ENCODE measurements around the gene ELMO1.

The ELMO1 gene

DNA sequence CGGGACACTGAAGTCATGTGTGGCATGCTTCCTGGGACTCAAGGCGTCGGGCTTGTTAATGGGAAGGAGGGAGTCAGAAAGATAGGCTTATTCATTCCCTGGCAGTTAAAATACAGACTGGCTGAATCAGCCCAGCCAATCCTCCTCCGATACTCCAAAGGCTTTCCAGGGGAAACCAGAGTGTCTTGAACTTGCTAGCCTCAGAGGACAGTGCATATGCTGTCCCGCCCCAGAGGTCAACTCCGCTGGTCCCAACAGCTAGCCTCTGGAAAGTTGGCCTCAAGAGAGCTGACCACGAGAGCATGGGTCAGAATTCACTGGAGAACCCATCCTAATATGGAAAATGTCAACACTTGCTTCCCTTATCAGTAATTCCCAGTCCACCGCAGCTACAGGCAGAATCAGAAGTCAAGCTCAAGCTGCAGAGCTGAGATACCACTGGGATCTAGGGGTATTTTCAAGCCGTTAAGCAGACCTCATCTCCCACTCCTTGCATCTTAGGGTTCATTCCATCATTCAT lies 43.0 kb downstream of the ELMO1 start:
- DNase-seq: peak; percentile 84

DNA sequence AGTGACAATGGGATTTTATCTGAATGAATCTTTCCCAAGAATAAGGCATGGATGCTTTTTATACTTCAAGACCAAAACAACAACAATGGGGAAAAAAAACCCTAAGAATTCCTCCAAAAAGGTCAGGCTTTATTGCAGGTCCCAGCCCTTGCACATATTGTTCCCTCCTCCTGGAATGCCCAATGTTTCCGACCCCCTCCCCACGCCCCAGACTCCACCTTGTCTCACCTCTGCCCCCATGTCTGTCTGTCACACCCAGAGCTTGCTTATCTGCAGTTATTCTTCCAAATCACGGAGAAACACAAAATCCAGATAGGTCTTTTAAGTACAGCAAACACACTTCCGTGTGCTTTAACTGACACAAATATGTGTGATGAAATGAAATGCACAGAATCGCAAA lies 43.5 kb downstream of the ELMO1 start:
- DNase-seq: no peak

DNA sequence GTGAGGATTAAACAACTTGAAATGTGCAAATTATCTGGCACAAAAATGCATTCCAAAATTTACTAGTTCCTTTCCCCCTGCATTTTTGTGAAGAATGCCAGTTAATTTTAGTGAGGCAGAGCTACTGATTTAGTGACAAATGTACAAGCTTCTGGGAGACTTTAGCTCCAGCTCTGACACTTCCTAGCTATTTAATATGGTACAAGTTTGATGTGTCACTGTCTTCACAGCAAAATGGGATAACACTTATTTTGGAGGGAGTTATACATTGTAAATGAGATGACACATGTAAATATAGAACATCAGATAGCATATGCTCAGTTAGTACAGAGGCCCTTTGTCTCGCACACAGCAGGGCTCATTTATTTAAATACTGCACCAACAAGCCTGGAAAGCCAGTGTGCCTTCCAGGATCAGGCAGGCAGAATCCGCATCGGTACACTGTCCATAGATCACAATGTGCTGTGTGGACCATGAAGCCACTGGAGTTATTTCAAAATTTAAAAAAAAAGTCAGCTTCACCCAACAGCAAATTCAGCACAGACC lies 48.7 kb downstream of the ELMO1 start:
- no peak for DNase-seq

DNA sequence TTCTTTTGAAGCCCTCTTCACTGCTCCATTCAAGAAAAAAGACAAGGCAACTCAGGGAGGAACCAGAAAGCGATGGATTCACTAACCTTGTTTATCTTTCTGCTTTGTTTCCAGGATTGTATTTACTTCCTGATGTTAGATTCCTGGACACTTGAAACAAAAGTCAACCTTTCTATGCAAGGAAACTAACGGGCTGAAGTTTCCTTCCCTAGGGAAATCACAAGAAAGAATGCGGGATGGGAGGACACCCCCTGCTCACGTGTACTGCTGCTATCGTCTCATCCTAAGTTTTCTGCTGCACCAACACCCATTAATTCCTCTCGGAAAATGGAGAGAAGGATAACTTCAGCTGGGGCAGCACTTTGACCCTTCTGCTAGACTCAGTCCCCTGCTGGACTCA lies 50.3 kb downstream of the ELMO1 start:
- no peak for DNase-seq

DNA sequence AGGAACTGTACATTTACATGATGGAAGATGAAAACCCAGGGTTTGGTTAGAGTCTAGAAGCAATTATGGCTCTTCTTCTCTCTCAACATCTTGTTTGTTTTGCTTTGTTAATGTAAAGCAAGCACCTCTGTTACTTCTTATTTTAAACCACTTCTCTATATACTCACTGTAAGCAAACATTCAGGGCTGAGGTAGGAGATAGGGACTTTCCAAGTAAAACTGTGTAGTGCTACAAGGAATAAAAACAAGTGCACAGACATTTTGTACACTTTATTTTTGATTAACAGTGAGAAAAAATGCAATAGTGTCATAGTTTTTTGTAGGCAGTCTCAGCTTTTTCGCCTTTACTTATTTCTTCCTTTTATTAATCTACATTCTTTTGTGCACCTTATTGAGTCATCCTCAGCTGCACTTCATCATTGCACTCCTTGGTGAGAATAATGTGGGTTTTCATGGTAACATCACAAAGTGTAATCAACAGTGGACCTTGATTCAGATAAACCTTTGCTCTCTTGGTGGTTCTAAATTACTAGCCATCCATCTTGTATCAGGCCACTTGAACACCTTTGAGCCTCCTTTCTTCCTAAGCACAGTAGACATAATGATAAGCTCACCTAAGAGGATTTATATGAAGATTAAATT lies 52.9 kb downstream of the ELMO1 start:
- no peak for DNase-seq

DNA sequence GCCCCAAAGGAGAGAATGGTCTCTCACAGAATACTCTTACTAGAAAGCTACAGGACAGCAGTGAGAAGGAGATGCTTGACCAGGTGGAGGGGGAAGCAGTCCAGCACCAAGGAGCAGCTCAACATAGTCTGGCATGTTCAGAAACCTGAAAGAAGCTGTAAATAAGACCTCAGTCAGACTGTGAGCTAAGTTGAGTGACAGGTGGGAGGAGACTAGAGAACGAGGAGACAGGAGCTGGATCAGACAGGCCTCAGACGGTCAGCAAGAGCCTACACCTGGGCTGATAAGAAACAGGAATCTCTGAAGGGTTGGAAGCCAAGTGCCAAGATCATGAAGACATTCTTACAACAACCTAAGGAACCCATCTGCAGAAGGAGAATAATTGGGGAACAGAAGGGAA lies 54.5 kb downstream of the ELMO1 start:
- no peak for DNase-seq

DNA sequence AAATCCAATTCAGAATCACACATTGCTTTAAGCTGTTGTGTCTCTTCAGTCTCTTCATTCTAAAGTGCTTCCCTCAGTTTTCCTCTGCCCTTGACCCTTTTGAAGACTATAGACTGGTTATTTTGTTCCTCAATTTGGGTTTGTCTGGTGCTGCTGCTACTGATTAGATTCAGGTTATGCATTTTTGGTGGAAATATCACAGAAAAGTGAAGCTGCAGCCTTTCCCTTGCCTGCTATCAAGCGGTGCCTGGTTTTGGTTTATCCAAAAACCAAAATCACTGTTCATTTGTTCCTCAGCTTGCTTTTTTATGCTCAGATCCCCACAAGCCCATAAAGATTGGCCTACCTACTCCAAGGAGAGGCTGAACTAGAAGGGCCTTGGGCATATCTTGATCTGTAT lies 55.2 kb downstream of the ELMO1 start:
- DNase-seq: no peak

DNA sequence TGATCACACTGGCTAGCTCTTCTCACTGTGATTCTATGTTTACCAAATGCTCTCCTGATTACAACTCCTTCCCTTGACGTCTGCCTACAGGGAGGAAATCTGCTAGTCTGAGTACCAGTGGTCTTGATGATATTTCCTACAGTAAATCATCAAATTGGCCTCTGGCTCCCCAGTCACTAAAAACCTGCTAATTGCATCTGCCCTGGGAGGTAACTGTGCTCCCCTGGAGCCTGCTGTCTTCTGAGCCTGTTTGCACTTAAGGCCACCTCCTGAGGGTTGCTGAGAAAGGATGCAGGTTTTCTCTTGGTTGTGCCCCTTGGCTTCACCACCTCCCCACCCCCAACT lies 56.0 kb downstream of the ELMO1 start:
- no peak for DNase-seq

DNA sequence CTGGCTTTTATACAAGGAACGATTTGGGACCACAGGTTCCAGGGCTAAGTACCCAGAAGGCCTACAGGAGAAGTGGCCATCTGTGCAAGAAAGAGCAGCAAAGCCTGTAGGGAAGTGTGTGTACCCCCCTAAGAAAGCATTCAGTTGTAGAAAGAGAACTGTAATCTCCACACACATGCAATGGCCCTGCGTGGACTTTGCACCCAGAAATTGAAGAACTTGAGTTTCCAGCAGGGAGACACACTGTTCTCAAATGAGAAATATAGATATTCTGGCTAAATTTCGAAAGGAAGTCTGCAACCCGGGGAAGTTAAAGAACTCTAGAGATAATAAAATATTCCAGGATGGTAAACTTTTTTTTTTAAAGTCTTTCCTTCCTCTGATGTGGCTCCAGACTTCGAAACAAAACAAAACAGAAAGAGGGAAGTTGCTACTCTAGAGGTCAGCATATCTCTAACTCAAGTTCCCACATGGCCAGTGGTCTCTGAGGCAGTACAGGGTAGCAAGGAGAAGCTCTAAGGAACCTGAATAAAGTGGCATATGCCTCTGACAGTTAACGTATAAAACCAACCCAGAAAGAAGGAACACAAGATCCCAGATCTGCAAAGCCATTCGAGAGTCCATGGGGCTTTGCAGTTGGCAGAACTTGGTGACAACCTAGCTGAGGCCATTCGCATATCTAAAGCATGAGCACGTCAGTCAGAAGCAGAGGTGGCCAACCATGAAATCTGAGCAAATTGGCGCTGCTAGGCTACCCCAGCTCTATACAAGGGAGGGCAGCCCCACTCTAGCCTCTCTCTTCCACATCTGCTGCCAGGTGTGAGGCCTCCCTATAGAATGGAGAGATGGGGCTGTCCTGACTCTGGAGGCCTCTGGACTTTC lies 56.6 kb downstream of the ELMO1 start:
- peak; percentile 47 for DNase-seq

DNA sequence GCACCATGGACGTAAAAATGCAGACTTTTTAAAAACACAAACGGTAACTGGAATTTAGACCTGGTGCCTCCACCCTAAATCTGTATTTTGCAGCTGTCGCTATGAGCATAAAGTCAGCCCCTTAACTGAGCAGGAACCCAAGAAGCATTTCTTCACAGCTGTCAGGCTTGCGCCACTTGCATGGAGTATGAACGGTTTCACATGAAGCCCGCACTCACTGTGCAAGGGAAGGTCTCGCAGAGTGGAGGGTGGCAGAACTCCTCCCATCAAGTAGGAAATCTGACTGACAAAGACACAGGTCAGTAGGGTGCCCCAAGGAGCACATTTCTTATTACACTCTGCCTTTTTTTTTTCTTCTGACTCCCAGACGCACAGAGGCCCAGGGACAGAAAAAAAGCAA lies 58.5 kb downstream of the ELMO1 start:
- DNase-seq: no peak

DNA sequence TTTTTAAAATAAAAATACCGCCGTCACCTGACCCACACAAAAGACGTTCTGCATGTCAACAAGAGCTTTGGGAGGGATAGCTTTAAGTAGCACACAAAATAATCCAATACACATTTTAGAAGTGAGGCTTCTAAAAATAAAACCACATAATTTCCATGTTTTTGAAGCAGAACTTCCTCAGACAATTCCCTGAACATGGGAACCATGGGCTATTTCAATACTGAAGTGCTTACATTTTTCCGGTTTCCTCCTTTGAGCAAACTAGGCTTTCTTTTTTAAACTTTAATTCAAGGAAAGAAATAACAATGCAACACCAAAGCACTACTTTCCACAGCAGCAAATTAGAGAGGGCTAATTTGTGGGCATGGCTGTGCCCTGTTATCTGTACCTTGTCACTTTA lies 59.9 kb downstream of the ELMO1 start:
- DNase-seq: no peak

DNA sequence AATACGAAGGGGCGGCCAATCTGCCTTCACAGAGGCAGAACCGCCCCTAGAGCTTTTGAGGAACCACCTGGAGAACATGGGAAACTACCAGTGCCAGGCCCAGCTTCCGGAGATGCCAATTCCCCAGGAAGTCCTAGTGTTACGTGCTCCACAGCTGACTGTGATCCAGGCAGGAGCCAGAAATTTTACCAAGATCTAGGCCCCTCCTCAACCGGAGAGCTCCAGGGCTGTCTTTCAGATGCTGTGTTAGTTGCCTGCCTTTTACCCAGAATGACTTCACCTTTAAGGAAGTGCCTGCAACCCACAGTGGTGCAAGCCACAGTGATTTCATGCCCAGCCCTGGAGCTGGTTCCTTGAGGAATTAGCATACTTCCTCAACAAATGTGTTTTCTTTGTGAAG lies 62.9 kb downstream of the ELMO1 start:
- no peak for DNase-seq

DNA sequence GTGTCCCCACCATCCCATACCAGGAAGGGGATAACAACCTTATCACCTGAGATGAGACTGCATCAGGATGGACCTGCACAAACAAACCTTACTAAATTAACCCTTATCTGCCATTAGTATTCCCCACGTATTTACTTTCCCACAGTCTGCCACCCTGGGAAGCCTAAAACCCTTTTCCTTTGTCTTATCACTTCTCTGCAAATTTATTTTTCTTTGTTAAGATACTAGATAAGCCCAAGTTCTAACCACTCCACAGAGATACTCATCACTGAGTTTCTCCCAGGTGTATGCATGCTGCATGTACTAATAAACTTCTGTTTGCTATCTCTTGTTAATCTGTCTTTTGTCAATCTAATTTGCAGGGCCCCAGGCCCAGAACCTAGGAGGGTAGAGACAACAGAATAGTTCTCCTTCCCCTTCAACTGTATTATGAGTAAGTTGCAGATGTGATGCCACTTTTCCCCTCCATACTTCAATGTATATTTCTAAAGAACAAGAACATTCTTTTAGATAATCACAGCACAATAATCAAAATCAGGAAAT lies 66.0 kb downstream of the ELMO1 start:
- no peak for DNase-seq

DNA sequence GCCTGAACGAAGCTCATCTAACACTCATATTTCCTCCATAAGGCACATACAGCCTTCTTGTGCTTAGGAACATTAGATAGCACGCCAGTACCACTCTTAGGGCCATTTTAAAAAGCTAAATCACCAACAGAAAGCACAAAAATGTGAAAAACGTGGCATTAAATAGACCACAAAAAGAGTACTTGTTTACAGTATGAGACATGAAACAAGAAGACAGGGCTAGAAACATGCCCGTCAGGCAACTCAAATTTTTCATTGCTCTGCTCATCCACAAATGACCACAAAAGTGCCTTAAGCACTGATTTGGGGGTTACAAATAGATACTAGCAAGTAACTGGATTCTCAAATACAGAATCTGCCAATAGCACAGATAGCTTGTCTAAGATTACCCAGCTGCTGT lies 67.8 kb downstream of the ELMO1 start:
- DNase-seq: no peak

DNA sequence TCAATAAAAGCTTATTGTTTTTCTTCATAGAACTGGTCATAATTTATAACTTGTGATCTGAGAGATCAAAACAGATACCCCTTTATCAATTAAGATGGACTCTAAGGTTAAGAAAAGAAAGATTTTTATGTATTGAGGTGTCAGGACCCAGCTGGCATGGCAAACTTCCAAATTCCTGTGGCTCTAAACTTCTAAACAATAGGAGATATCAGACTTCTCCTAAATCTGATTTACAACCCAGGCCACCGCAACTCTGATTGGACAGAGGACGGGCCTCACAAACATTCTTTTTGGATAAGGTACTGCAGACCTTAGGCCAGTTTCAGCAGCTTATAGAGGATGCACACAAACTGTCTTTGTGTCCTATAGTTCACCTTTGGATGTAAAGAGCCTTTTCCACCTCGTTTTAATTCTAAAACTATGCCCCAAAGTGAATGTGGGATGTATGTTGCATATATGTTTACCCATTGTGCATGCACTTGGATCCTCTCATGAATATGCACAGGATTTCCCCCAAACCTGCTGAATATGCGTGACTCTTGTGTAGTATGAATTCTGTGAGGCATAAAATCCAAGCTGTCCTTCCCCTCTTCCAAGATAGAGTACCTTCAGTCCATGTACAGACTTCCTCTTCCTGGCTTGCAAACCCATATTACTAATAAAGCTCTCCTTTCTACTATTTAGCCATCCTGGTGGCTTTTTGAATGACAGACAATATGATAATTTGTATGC lies 69.0 kb downstream of the ELMO1 start:
- no peak for DNase-seq

DNA sequence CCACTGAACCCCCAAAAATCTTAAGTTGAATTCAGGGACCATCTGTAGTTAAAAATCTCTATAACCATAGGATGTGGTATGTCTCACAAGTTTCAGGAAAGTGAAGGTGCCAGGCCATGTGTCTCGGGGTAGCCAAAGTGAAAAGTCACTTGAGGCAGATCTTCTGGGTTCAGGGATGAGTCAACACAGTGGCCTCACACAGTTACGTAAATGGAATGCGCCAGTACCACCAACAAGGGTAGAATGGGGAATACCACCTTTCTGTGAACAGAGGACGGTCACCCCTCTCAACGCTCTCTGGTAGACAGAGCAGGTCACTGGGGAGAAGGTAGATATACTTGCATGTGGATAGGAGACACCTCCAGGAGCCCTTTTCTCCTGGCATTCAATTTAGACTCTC lies 71.4 kb downstream of the ELMO1 start:
- DNase-seq: no peak

DNA sequence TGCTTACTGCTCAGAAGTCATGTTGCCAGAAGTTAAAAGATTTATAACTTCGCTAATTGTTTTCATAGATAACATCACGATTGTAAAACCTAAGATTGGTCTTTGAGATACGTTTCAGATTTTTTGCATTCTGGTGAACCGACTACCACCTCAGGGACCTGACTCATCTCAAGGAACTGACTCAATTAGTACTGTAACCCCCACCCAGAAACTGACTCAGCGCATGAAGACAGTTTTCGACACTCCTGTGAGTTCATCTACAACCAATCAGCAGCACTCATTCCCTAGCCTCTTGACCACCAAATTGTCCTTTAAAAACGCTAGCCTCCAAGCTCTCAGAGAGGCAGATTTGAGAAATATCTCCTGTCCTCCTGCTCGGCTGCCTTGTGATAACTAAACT lies 72.3 kb downstream of the ELMO1 start:
- DNase-seq: no peak

DNA sequence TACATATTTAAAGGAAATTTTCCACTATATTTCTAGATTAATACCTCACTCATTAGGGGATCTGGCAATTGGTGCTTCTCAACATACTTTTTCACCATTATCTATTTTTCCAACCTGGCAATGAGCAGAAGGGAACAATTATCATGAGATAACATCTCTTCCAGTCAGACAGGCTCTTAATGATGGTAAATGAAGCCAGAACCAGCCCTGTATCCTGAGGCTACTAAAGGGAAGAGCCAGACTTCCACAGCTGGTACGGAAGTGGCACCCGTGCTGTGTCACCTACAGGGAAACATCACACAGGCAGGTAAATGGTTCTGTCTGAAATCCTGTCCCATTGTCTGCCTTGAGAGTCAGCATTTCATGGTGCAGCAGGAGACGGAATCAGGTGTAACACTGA lies 75.9 kb downstream of the ELMO1 start:
- DNase-seq: no peak

DNA sequence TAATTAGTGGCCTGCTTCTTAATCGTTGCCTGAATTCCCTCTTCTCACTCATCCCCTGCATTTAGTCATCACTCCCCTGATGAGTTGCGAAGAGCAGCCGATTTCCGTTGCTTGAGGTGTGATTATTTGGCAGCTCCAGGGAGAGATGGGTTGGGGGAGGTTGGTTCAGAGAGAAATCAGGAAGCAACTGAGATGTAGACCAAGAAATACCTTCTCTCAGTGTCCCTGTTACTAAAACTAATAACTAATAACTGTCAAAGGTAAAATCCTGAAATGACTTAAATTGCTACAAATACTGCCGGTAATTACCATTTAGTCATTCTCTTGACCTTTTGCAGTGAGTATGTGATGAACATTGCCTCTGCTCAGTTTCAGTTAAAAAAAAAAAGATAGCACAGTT lies 76.9 kb downstream of the ELMO1 start:
- no peak for DNase-seq

DNA sequence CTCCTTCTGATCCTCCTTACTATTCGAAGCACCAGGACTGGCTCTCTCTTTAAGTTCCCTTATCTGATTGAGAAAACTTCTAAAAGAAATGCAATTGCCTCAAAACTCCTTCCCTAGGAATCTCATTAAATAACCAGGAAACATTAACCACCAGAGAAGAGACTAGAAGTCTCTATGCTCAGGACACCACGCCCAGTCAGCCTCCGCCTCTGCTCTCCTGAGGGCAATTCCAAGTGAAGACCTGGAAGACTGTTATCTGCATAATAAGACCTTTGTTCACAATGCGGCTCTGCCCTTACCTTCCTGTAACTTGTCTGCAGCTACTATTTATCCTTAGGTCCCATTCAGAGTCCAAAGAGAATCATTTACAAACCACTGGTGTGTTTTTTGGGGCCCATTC lies 78.8 kb downstream of the ELMO1 start:
- DNase-seq: no peak

DNA sequence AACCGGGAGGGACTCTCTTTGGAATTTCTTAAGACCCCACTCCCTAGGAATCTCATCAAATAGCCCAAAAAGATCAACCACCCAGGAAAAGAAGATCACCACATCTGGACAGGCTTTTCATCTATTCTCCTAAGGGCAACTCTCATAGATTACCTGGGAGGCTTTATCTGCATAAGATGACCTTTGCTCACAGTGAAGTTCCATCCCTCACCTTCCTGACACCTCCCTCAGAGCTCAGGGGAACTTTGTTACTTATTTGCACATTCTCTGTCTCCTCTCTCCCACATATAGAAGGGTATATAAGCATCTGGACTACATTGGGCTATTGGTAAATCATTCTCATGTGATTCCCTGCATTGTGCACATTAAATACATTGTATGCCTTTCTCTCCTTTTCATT lies 80.1 kb downstream of the ELMO1 start:
- DNase-seq: no peak

DNA sequence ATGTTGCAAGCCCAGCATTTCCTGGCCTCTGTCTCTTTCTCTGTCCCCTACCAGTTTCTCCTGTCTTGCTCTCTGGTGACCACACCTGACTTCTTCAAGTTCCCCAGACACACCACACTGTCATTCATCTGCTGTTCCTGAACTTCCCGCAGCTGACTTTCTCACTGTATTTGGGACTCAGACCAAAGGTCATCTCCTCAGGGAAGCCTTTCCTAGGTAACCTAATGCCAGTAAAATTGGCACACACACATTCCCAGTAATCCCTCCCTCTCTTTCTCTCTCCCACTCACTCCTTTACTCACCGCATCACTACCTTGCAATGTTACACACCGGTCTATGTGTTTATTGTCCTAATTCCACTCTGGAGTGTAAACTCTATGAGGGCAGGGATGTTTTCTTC lies 81.7 kb downstream of the ELMO1 start:
- no peak for DNase-seq

DNA sequence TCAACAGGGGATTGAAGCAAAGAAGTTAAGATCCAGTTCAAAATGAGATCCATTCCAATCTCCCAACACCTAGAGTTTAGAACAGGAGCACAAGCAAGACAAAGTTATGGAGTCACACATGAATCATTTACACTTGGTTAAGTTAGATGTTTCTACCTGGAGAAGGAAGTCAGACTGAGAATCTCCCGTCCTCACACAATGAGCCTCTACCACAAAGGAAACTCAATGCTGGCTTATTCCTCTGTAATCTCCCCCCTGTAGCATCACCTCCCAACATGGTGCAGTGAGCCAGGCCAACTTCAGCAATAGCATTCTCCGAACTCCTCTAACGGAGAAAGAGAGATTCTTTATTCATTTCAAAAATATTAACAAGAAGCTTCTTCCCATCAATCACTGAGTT lies 82.2 kb downstream of the ELMO1 start:
- no peak for DNase-seq
